GM19328 (cell line): ENCODE measurements around the gene NAA10.

ENCODE experiments used
- ATAC-seq: cut with Tn5 transposase; IDR thresholded peaks from one replicate; pipeline ENCODE4 v1.9.1; 2021; ENCODE audit warnings: mild to moderate bottlenecking, moderate library complexity; ENCODE audit not compliant: unreplicated experiment

Gene NAA10

DNA sequence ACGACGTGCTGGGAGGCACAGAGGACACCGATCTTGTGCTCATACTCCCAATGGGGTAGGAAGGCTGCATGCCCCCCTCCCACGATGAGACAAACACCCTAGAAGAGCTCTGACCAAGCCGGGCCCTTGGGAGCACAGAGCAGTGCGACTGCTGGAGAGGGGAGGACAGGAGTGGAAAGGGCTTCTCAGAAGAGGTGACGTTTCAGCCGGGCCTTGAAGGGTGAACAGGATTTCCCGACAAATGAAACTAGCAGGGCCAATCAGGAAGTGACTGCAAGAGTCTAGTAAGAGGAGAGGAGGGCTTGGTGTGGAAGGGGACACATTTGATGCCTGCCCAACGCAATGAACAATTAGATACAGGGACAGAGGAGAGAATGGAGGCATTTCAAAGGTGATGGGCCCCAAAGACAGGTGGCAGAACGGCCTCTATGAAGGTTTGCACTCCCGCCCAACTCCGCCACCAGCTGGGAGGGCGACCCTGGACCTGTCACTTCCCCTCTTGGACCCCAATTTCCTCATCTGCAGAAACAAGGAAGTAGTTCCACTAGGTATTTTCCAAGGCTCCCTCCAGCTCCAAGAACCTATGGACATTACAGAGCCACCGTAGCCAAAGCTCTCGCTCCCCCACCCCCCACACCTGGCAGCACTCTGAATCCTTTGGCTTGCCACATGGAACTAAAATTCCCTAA, 32.8 kb upstream of the NAA10 start:
- ATAC-seq = no peak

- ATAC-seq = no peak
Observed at GRCh38 chrX:153966841-153967535, 32.2 kb upstream of the NAA10 start.

DNA sequence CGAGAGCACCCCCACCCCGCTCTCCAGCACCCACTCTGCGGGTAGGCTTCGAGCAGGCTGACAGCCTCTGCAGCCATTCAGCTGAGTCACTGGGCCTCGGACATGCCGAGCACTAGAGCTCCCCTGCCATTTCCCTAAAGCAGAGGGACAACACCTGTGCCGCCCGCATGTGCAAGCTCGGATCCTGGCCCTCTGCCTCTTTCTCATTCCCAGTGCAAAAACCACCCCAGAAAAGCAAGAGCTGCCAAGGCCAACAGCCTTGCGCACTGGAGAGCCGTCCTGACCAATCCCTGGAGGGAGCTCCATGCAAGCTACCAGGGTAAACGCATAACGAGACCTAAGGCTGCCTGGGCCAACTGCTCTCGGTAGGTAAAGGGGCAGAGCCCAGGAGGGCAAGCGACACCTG, 31.4 kb upstream of the NAA10 start:
- no peak for ATAC-seq

GRCh38 chrX:153965406-153965805, 30.6 kb upstream of the NAA10 start:
- no peak for ATAC-seq

DNA sequence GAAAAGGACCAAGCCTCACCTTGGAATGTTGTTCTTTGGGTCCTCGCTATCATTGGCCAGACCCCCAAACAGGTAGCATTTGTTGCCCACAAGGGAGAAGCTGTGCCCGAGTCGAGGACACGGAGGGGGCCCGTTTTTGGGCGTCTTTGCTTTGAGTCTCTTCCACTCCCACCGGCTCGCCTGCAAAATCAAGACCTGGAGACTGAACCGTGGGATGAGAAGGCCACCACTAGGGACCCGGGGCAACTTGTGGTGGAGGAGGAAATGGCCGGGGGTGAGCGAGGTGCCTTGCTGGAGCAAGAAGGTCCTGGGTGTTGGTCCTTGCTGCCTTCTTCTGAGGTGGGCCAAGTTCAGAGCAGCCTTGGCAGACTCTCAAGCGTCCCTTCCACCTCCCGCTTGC, 29.3 kb upstream of the NAA10 start:
- ATAC-seq = no peak

DNA sequence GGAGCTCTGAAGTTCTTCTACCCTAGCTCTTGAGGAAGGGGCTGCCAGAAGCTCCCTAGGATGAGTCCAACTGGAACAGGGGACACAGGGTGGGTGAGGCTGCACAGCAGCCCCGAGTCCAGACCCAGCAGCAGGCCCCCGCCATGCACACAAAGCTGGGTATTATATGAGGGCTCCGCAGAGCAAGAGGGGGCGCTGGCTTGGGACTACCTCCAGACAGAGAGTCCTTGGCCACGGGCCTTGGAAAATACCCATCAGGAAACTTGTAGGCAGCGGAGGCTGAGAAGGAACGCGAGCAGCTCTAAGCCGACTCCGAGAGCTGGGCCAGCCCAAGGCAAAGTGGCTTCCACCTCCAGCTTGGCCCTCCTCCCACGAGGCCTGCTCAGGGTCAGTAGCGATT, 28.7 kb upstream of the NAA10 start:
- ATAC-seq = no peak

GRCh38 chrX:153961292-153961691, 26.5 kb upstream of the NAA10 start:
- ATAC-seq = no peak

DNA sequence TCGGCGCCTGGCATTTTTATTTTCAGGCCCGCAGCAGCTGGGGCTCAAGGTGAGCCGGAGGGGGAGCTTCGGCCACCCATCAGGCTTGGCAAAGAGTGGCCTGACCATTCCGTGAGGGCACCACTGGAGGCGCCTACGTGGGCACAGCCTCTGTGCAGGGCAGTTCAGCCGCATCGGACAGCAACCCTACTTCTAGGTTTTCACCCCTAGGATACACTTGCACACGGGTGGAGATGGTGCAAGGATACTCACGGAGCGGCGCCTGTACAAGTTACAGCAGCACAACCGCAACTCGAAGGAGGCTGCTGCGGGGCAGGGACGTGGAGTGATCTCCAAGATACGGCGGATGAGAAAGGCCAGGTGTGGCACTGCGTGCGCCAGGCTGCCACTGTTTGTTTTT, 25.9 kb upstream of the NAA10 start:
- ATAC-seq = no peak

- ATAC-seq = no peak
Observed at GRCh38 chrX:153960077-153960476, 25.2 kb upstream of the NAA10 start.

- ATAC-seq = no peak
Observed at GRCh38 chrX:153959649-153960048, 24.8 kb upstream of the NAA10 start.

- no peak for ATAC-seq
Observed at GRCh38 chrX:153958605-153959004, 23.8 kb upstream of the NAA10 start.

- no peak for ATAC-seq
Observed at GRCh38 chrX:153957224-153957623, 22.4 kb upstream of the NAA10 start.

- ATAC-seq = no peak
Observed at GRCh38 chrX:153956044-153956907, 21.4 kb upstream of the NAA10 start.

DNA sequence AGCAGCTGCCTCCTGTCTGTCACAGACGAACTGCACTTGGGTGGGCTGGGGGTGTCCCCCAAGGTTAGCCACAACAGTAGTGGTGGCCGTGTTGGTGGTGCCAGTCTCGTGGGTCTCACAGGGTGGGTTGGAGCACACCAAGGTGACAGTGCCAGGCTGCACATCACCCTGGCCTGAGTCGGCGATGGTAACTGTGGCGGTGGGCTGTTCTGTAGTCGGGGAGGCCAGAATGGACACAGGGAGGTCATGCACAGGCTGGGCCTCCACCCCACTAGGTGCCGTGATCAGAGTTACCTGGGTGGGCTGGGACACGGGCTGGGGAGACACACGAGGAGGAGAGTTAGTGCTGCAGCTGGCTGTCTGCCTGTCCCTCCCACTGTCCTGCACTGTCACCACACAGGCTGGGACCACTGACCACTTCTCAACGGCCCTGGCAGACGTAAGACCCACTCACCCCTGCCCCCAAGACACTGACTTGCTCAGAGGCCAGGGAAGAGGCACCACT, 20.4 kb upstream of the NAA10 start:
- ATAC-seq = no peak

GRCh38 chrX:153954558-153955227, 19.9 kb upstream of the NAA10 start:
- no peak for ATAC-seq

DNA sequence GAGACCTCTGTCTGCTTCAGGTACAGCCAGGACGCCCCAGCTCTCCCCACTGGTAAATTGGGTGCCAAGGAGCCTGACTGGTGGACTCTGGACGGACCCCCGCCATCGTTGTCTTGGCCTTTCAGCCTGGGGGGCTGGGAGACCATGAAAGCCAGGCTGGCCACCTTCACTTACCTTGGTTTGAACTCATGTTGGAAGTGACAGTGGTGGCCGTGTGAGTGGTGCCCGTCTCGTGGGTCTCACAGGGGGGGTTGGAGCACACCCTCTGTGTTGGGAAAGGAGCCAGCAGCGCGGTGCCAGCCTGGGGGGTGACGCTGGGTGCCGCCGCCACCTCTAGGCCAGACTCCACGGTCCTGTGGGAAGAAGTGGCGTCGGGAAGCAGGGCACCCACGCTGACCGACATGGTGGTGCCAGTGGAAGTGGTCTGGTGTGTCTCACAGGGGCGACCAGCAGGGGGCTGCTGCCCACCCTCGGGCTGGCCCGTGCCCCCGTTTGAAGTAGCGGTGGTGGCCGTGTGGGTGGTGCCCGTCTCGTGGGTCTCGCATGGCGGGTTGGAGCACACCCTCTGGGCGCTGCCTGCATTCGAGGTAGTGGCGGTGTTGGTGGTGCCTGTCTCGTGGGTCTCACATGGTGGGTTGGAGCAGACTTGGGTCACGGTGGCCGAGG, 19.2 kb upstream of the NAA10 start:
- no peak for ATAC-seq

DNA sequence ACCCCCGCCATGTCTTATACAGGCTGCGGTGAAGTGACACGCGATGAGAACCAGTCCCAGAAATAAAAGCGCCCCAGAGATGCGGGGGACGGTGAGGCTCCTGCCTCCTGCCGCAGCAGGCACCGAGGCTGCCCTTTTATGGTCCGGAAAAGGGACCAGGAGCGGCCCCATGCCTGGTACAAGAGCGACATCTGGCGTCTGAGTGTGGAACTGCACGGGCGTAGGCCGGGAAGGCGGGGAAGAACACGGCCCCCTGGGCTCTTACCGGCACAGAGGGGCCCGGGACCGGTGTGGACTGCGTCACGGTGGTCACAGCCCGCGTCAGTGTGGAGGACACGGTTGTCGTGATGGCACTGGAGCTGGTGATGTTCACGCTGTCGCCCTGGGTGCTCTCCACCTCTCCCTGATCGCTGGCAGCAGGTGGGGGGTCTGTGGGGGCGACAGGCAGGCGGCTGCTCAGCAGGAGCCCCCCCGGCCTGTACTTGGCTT, 18.5 kb upstream of the NAA10 start:
- no peak for ATAC-seq

GRCh38 chrX:153952373-153953026, 17.7 kb upstream of the NAA10 start:
- ATAC-seq = no peak

DNA sequence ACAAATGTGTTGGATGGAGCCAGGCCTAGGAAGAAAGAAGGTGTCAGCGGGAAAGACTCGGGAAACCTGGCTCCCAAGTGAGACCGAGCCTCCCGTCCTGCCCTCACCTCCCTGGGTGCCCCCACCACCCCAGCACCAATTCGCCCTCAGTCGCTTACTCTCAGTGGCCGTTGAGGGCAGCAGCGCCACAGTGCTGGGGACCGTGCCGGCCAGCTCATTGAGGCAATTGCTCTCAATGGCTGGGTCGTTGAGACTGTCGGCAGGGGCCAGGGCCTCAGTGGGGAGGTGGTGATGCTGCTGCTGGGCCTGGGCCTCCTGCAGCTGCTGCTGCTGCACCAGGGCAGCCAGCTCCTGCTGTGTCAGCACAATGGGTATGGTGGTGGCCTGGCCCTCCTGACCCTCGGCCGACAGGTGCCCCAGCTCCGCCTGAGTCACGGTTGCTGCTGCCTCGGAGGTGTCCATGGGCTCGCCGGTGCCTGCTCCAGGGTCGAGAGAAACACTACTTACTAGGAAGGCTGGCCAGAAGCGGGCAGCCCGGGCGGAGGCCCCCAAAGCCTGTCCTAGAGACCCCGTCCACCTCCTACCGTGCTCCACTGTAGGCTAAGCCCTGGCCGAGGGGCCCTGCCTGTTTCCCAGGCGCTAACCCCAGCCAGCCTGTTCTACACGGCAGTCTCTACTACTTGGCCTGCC, 17.0 kb upstream of the NAA10 start:
- no peak for ATAC-seq
